ENCODE measurements around the gene STAC2.

DNA sequence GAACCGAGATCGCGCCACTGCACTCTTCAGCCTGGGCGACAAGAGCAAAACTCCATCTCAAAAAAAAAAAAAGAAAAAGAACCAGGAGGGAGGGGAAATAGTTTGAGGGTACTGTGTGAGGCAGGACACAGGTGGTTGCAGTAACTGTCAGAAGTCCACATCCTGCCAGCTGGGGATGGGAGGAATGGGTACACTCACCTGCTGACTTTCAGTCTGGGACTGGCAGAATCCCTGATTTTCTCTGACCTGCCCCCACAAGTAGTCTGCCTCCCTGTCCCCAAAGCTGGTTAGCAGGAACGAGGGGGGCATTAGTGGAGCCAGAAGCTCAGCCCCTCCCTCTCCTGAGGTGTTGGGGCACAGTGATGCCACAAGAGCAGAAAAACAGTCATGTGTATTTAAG, 52.7 kb downstream of the STAC2 start:
- TF ChIP-seq CTCF (conservative IDR thresholded peaks at IDR 0.05) (no peak), EZH2 (IDR thresholded peaks at IDR 0.05; ENCODE audit: low read depth) (no peak)

Data from PC-9 (cell line).